HFFc6 (cell line): ENCODE measurements around the gene NAA10. TPM values are rescaled to one million over a fixed set of nuclear protein-coding genes. Genes with fewer than 3 reads are reported as not detected.

ENCODE experiments used
- DNase-seq: peaks from one replicate; pipeline ENCODE4 v3.0.0-alpha.2; 2018
- H3K27ac Mint-ChIP-seq: 2 replicates; pipeline ENCODE4 v1.8.0; 2020; ENCODE audit warnings: mild to moderate bottlenecking, mixed read lengths
- H3K27me3 Mint-ChIP-seq: 2 replicates; pipeline ENCODE4 v1.8.0; 2021; ENCODE audit warnings: mild to moderate bottlenecking, moderate library complexity, mixed read lengths; ENCODE audit not compliant: insufficient read depth
- H3K36me3 Mint-ChIP-seq: 2 replicates; pipeline ENCODE4 v1.8.0; 2021; ENCODE audit warnings: low read depth, mixed read lengths
- H3K4me1 Mint-ChIP-seq: 2 replicates; pipeline ENCODE4 v1.8.0; 2020; ENCODE audit warnings: low read depth, mixed read lengths
- H3K4me3 Mint-ChIP-seq: 2 replicates; pipeline ENCODE4 v1.8.0; 2020; ENCODE audit warnings: mild to moderate bottlenecking, moderate library complexity, mixed read lengths
- H3K9me3 Mint-ChIP-seq: 2 replicates; pipeline ENCODE4 v1.8.0; 2020; ENCODE audit warnings: mild to moderate bottlenecking, mixed read lengths
- CTCF ChIP-seq: fragments of 200-600 bp; sonication (generic); IDR thresholded peaks from 2 replicates; pipeline ENCODE4 v1.5.0; 2021; ENCODE audit warnings: antibody characterized with exemption, mild to moderate bottlenecking
- total RNA-seq, 6 experiments: library from RNA; stranded (reverse); fragmentation: NEBNext Ultra II Directional; extraction: Animal tissue kit (Norgen Biotek cat#: 25700); gene quantifications; 2 replicates in 1 of 6; 3 replicates in 5 of 6; pipeline ENCODE4 v1.2.3, GENCODE V29; 2021

Gene NAA10
- total RNA-seq, 6 experiments from 2014 or later, result 130 to 160 (median 146) TPM

- H3K27me3 Mint-ChIP-seq, result no peaks in the 10 kb centered on the region; the same call in 1 of the 2 replicates
These were observed 11.4 kb upstream of the NAA10 start for GRCh38 chrX:153945956-153946943.

GRCh38 chrX:153944800-153945150, 9.9 kb upstream of the NAA10 start:
- Mint-ChIP-seq H3K36me3 (peaks cover 5% of the 10 kb centered on the region), H3K4me1 (0 out of 2 replicates have a peak, but pooled peaks cover 5% of the 10 kb centered on the region), H3K9me3 (no peaks in the 10 kb centered on the region), H3K4me3 (no peak overlapping the region), H3K27me3 (no peaks in the 10 kb centered on the region; the same call in none of the 2 replicates), H3K27ac (no peak overlapping the region)
- DNase-seq, result no peak
- TF ChIP-seq CTCF, result no peak

More at GRCh38 chrX:153945956-153946943, 11.4 kb upstream of the NAA10 start:
- Mint-ChIP-seq H3K4me3 (no peak overlapping the region), H3K36me3 (peaks cover 5% of the 10 kb centered on the region), H3K9me3 (no peaks in the 10 kb centered on the region), H3K4me1 (0 out of 2 replicates have a peak, but pooled peaks cover 5% of the 10 kb centered on the region), H3K27ac (no peak overlapping the region)
- no peak for DNase-seq
- TF ChIP-seq CTCF, result no peak

GRCh38 chrX:153944140-153944799, 9.4 kb upstream of the NAA10 start, which contains the start of gene RENBP:
Gene RENBP (minus strand): TSS chrX:153944643. CDS start chrX:153944610, 33 bp downstream.
- no peak for TF ChIP-seq CTCF
- Mint-ChIP-seq H3K36me3 (peaks cover 5% of the 10 kb centered on the region), H3K27ac (no peak within 1 kb of the TSS), H3K9me3 (no peaks in the 10 kb centered on the region), H3K4me3 (no peak within 1 kb of the TSS), H3K27me3 (no peaks in the 10 kb centered on the region; the same call in none of the 2 replicates), H3K4me1 (0 out of 2 replicates have a peak, but pooled peaks cover 5% of the 10 kb centered on the region)
- DNase-seq, result no peak

- Mint-ChIP-seq H3K36me3 (no peaks in the 10 kb centered on the region), H3K9me3 (no peaks in the 10 kb centered on the region), H3K27me3 (no peaks in the 10 kb centered on the region; the same call in none of the 2 replicates), H3K4me3 (no peak overlapping the region), H3K4me1 (no peaks in the 10 kb centered on the region), H3K27ac (no peak overlapping the region)
- no peak for TF ChIP-seq CTCF
- DNase-seq, result no peak
These were observed 6.8 kb upstream of the NAA10 start for GRCh38 chrX:153941336-153942252.

GRCh38 chrX:153939573-153939972, 4.7 kb upstream of the NAA10 start:
- TF ChIP-seq CTCF, result no peak

More at GRCh38 chrX:153939573-153939972, 4.7 kb upstream of the NAA10 start:
- DNase-seq, result no peak
- H3K27me3 Mint-ChIP-seq, result no peaks in the 10 kb centered on the region; the same call in none of the 2 replicates
- no peaks in the 10 kb centered on the region for H3K36me3 Mint-ChIP-seq
- H3K9me3 Mint-ChIP-seq, result no peaks in the 10 kb centered on the region
- no peak overlapping the region for H3K4me3 Mint-ChIP-seq
- no peak overlapping the region for H3K27ac Mint-ChIP-seq
- H3K4me1 Mint-ChIP-seq, result no peaks in the 10 kb centered on the region
